ENCODE data around the gene RBM46.

GRCh38 chr4:154836513-154836912 is 55.4 kb downstream of the RBM46 start:
- TF ChIP-seq CTCF (IDR thresholded peaks at IDR 0.05; ENCODE audit: poor library complexity) (no peak), EZH2 (IDR thresholded peaks at IDR 0.05; ENCODE audit: borderline replicate concordance) (no peak), EZH2phosphoT487 (IDR thresholded peaks at IDR 0.05; ENCODE audit: low read depth, severe bottlenecking, unreplicated experiment) (no peak)
